Neuron (in vitro differentiated cells): Measurements from ENCODE around the gene EXOC6B.
"Not testable (repeated sequence)": the region's sequence is repeated elsewhere in the genome, so short reads cannot be mapped to it uniquely, and the experiment has no call there.

Experiments used
- H2AFZ ChIP-seq: one replicate; pipeline ENCODE4 v1.6.1; 2013; ENCODE audit warnings: low read depth, mild to moderate bottlenecking, inconsistent platforms, low read length, moderate library complexity
- H3K27me3 ChIP-seq: one replicate; pipeline ENCODE4 v1.6.1; 2013; ENCODE audit warnings: low read length; ENCODE audit not compliant: insufficient read depth
- H3K36me3 ChIP-seq: one replicate; pipeline ENCODE4 v1.6.1; 2013; ENCODE audit warnings: low read length; ENCODE audit not compliant: insufficient read depth
- H3K4me1 ChIP-seq: one replicate; pipeline ENCODE4 v1.6.1; 2013; ENCODE audit warnings: low read length; ENCODE audit not compliant: insufficient read depth
- H3K4me3 ChIP-seq: 2 replicates; pipeline ENCODE4 v1.5.1; 2013; ENCODE audit warnings: mild to moderate bottlenecking, low read length, moderate library complexity
- H3K9me3 ChIP-seq: one replicate; pipeline ENCODE4 v1.6.1; 2013; ENCODE audit warnings: low read length

The EXOC6B gene

DNA sequence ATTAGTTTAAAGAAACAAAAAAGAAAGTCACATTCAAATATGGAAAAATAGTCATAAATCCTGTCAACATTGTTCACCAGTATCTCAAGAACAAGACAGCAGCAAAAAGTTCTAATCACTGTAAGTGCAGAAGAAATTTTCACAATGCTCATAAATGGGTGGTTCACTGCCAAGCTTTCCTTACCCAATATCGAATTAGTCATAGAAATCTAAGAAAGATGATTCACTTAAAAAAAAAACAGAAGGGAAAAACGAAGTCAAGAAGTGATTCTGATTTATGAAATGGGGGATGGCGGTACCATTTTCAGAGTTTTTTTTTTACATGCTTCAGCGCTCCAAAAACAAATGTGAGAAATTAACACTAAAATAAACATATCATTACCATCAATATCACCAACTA is 156.7 kb downstream of the EXOC6B start:
- Histone ChIP-seq H3K9me3 (peaks cover 3% of the 10 kb centered on the region), H2AFZ (no peak overlapping the region), H3K4me3 (no peak overlapping the region), H3K27me3 (no peaks in the 10 kb centered on the region), H3K4me1 (no peaks in the 10 kb centered on the region), H3K36me3 (no peaks in the 10 kb centered on the region)

DNA sequence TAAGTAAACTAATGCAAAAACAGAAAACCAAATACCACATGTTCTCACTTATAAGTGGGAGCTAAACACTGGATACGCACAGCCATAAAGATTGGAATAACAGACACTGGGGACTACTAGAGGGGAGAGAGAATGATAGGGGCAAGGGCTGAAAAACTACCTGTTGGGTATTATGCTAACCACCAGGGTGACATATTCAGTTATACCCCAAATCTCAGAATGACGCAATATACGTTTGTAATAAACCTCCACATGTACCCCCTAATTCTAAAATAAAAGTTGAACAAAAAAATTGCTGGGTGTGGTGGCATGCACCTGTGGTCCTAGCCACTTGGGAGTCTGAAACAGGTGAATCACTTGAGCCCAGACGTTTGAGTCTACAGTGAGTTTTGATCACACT is 157.2 kb downstream of the EXOC6B start:
- no peaks in the 10 kb centered on the region for H3K27me3 ChIP-seq
- no peaks in the 10 kb centered on the region for H3K4me1 ChIP-seq
- H2AFZ ChIP-seq: no peak overlapping the region
- peaks cover 3% of the 10 kb centered on the region for H3K9me3 ChIP-seq
- H3K4me3 ChIP-seq: no peak overlapping the region
- H3K36me3 ChIP-seq: no peaks in the 10 kb centered on the region

DNA sequence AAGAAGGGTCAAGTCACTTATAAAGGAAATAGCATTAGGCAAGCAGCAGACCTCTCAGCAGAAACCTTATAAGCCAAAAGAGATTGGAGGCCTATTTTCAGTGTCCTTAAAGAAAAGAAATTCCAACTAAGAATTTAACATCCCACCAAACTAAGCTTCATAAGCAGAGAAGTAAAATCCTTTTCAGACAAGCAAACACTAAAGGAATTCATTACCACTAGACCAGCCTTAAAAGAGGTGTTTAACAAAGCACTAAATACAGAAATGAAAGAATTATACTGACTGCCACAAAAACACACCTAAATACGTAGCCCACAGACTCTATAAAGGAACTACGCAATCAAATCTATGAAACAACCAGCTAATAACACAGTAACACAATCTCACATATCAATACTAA is 160.4 kb downstream of the EXOC6B start:
- H3K4me1 ChIP-seq: no peaks in the 10 kb centered on the region
- no peak overlapping the region for H2AFZ ChIP-seq
- H3K36me3 ChIP-seq: no peaks in the 10 kb centered on the region
- no peak overlapping the region for H3K4me3 ChIP-seq
- H3K27me3 ChIP-seq: no peaks in the 10 kb centered on the region
- H3K9me3 ChIP-seq: peaks cover 3% of the 10 kb centered on the region

DNA sequence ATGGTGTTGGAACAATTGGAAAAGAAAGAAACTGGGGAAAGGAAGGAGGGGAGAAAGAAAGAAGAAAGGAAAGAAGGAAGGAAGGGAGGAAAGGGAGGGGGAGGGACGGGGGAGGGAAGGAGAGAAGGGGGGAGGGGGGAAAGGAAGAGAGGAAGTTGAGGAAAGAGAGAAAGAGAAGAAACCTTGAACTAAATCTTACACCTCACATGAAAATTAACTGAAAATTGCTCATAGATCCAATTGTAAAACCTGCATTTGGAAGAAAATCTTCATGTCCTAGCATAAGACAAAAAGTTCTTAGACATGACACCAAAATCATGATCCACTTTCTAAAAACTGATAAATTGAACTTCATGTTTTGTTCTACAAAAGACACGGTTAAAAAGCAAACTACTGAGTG is 163.8 kb downstream of the EXOC6B start:
- no peaks in the 10 kb centered on the region for H3K27me3 ChIP-seq
- no peaks in the 10 kb centered on the region for H3K4me1 ChIP-seq
- no peak overlapping the region for H2AFZ ChIP-seq
- no peak overlapping the region for H3K4me3 ChIP-seq
- peaks cover 3% of the 10 kb centered on the region for H3K9me3 ChIP-seq
- no peaks in the 10 kb centered on the region for H3K36me3 ChIP-seq

DNA sequence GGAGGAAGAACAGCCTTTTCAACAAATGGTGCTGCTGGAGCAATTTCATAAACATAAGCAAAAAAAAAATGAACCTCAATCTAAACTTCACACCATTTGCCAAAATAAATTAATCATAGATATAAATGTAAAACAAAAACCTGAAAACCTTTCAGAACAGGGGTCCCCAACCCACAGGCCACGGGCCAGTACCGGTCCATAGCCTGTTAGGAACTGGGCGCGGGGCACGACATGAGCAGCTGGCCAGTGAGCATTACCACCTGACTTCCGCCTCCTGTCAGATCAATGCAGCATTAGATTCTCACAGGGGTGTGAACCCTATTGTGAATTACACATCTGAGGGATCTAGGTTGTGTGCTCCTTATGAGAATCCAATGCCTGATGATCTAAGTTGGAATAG is 176.0 kb downstream of the EXOC6B start:
- H3K9me3 ChIP-seq: no peaks in the 10 kb centered on the region
- no peaks in the 10 kb centered on the region for H3K27me3 ChIP-seq
- no peak overlapping the region for H3K4me3 ChIP-seq
- no peaks in the 10 kb centered on the region for H3K4me1 ChIP-seq
- no peaks in the 10 kb centered on the region for H3K36me3 ChIP-seq
- no peak overlapping the region for H2AFZ ChIP-seq

DNA sequence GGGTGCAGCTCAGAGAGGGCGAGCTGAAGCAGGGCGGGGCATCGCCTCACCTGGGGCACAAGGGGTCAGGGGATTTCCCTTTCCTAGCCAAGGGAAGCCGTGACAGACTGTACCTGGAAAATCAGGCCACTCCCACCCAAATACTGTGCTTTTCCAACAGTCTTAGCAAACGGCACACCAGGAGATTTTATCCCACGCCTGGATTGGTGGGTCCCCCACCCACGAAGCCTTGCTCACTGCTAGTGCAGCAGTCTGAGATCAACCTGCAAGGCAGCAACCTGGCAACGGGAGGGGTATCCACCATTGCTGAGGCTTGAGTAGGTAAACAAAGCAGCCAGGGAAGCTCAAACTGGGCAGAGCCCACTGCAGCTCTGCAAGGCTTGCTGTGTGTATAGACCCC is 184.6 kb downstream of the EXOC6B start:
- not testable (repeated sequence) for H3K9me3 ChIP-seq, H3K4me3 ChIP-seq, H2AFZ ChIP-seq, H3K27me3 ChIP-seq, H3K4me1 ChIP-seq, H3K36me3 ChIP-seq

DNA sequence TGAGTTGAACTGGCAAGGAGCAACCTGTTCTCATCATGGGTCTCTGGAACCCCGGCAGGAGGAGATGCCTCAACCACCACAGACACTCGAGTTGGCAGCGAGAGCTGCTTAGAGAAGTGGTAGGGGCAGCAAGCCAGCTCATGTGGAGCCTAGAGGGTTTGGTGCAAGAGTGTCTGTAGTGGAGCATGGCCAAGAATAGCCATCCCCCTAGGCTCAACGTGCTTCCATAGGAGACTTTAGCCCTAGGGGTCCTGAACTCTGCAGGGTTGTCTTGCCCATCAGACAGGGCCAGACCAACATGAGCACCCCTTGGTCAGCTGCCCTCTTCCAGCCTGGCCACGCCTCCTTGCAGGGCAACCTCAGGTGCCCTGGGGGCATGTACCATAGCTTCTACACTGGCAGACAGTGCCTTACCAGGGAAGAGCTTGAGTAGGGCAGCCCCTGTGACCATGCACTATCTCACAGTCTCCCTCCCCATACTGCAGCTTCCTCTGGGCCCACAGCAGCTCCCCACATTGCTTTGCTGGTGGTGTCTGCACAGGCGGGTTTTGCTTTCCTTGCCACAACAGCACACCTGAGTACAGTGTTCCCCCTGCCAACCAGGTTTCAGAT is 187.1 kb downstream of the EXOC6B start:
- H2AFZ ChIP-seq: no peak overlapping the region
- H3K4me1 ChIP-seq: no peaks in the 10 kb centered on the region
- H3K4me3 ChIP-seq: no peak overlapping the region
- no peaks in the 10 kb centered on the region for H3K36me3 ChIP-seq
- H3K9me3 ChIP-seq: no peaks in the 10 kb centered on the region
- H3K27me3 ChIP-seq: no peaks in the 10 kb centered on the region

DNA sequence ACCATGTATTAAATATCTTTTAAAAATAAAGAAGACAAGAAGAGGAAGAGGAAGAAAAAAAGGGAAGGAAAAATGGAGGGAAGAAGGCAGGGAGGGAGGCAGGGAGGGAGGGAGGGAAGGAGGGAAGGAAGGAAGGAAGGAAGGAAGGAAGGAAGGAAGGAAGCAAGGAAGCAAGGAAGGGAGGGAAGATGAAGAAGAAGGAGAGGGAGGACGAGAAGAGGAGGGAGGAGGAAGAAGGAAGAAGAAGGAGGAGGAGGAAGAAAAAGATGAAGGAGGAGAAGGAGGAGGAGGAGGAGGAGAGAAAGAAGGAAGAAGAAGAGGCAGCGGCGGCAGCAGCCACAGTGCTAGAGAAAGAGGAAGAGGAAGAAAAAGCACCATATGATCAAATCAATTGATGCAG is 189.6 kb downstream of the EXOC6B start:
- Histone ChIP-seq H3K36me3 (no peaks in the 10 kb centered on the region), H3K4me1 (no peaks in the 10 kb centered on the region), H2AFZ (no peak overlapping the region), H3K4me3 (no peak overlapping the region), H3K27me3 (no peaks in the 10 kb centered on the region), H3K9me3 (no peaks in the 10 kb centered on the region)

DNA sequence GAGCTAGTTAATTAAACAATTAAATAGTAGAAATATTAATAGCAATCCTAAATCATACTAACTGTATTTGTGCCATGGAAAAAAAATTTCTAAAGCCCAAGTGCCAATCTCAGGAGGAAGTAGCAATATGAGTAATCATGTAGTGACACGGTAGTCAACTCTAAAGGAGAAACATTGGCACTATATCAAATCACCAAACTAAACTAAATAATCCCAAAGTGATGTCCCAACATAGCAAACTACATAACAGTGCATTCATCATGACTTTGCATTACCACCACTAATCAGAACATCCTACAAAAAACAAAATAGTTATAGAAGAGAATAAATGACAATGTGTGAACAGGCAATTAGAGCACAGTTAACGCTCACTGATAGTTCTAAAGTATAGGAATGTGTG is 195.1 kb downstream of the EXOC6B start:
- no peaks in the 10 kb centered on the region for H3K27me3 ChIP-seq
- H3K36me3 ChIP-seq: no peaks in the 10 kb centered on the region
- no peaks in the 10 kb centered on the region for H3K4me1 ChIP-seq
- H3K9me3 ChIP-seq: no peaks in the 10 kb centered on the region
- H2AFZ ChIP-seq: no peak overlapping the region
- no peak overlapping the region for H3K4me3 ChIP-seq

DNA sequence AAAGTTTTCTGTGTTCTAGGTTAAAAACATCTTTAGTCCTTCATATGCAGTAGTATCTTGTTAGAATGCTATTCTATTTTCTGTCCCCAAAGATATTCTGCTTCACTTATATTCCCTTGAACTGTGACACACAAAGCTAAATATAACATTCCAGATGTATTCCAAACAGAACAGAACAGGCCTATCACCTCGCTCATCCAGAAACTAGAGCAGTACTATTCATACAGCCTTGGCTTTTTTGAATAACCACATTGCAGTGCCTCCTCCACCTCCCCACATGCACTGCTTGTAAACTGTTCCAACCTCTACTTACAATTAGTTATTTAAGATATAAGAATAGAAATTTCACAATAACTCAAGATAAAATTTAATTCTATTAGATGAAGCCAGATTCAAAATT is 196.8 kb downstream of the EXOC6B start:
- no peaks in the 10 kb centered on the region for H3K36me3 ChIP-seq
- no peaks in the 10 kb centered on the region for H3K9me3 ChIP-seq
- no peaks in the 10 kb centered on the region for H3K27me3 ChIP-seq
- H3K4me1 ChIP-seq: no peaks in the 10 kb centered on the region
- H2AFZ ChIP-seq: no peak overlapping the region
- H3K4me3 ChIP-seq: no peak overlapping the region

DNA sequence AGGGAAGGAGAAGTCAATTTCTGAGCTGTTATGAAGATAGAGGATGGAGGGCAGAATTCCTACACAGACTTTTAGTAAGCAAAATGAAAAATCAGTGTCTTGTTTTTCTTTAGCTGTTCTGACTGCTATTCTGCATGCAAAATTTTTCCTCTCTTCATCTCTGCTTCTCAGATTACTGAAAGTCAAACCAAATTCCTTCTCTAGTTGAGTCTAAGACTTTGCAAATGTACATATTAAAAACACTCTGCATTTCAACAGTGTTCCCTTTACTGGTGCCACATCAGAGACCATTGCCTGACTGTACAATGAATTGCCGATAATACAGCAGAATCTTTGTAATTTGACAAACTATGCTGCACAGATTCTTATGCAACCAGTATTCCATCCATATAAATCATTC is 198.8 kb downstream of the EXOC6B start:
- Histone ChIP-seq H3K4me1 (no peaks in the 10 kb centered on the region), H3K27me3 (no peaks in the 10 kb centered on the region), H3K9me3 (no peaks in the 10 kb centered on the region), H3K36me3 (no peaks in the 10 kb centered on the region), H2AFZ (no peak overlapping the region), H3K4me3 (no peak overlapping the region)

DNA sequence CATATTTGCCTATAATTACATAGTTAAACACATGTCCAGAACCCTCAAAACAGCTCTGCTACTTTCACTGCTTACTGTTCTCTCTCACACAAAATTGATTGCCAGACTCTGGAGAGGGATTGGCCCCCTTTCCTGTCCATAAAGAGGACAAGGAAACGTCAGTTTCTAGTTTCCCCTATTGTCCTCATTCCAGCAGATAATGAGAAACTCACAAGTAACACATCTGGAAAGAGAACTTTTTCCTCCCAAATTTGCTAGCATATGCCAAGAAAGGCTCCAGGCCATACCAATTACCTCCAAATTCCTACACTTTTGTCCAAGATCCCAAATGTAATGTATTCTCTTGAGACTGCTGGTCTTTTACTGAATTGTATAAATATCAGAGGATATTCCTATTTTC is 200.5 kb downstream of the EXOC6B start:
- Histone ChIP-seq H2AFZ (no peak overlapping the region), H3K4me3 (no peak overlapping the region), H3K9me3 (no peaks in the 10 kb centered on the region), H3K27me3 (no peaks in the 10 kb centered on the region), H3K36me3 (no peaks in the 10 kb centered on the region), H3K4me1 (no peaks in the 10 kb centered on the region)

DNA sequence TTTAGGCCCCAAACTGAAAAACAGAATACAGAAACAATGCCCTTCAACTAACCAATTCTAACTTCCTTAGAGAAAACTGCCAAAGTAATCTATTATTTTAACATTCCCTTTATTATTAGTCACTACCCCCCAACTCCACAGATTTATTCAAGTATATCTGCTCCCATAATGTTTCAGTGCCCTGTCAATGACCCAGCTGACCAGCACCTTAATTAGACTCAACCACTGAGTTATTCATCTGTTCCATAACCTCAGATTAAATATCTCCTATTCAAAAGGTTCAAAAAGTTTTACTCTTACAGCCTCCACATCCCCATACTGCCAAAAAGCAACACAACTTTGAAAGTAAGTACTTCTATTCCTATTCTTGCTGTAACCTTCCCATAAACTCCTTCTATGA is 202.4 kb downstream of the EXOC6B start:
- Histone ChIP-seq H3K36me3 (no peaks in the 10 kb centered on the region), H3K27me3 (no peaks in the 10 kb centered on the region), H2AFZ (no peak overlapping the region), H3K4me3 (no peak overlapping the region), H3K4me1 (peaks cover 6% of the 10 kb centered on the region), H3K9me3 (no peaks in the 10 kb centered on the region)

DNA sequence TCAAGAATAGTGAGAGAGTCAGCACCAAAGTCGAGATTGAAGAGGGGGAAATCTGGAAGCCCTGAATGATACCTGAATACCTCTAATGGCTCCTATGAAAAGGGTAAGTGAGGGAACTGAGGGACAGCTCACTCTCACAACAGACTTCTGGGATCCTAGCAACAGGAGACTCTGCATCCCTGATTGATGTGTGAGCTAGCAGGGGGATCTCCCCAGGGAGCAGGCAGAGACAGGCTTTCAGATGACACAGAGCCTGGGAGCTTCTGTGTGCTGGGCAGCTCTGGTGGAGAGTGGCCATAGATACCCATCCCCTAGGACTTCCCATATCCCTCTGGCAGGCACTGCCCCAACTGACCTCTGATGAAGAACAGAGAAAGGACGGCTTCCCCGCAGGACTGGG is 206.2 kb downstream of the EXOC6B start:
- Histone ChIP-seq H3K4me3 (no peak overlapping the region), H3K36me3 (no peaks in the 10 kb centered on the region), H3K9me3 (no peaks in the 10 kb centered on the region), H3K27me3 (no peaks in the 10 kb centered on the region), H3K4me1 (peaks cover 6% of the 10 kb centered on the region), H2AFZ (no peak overlapping the region)
